NCI-H2227 treated with DMSO at 0.1 percent for 48 hours (cell line): ENCODE measurements around the gene DENND5A.

Experiments used
- DNase-seq: peaks from one replicate; lab custom pipeline; 2025; lab: John Stamatoyannopoulos, UW

Gene DENND5A

GRCh38 chr11:9265211-9266131 is at the start of gene DENND5A:
TSS of gene DENND5A (minus strand) at chr11:9265350. CDS start at chr11:9265069, 281 bp downstream.
- peak; percentile 91 for DNase-seq

DNA sequence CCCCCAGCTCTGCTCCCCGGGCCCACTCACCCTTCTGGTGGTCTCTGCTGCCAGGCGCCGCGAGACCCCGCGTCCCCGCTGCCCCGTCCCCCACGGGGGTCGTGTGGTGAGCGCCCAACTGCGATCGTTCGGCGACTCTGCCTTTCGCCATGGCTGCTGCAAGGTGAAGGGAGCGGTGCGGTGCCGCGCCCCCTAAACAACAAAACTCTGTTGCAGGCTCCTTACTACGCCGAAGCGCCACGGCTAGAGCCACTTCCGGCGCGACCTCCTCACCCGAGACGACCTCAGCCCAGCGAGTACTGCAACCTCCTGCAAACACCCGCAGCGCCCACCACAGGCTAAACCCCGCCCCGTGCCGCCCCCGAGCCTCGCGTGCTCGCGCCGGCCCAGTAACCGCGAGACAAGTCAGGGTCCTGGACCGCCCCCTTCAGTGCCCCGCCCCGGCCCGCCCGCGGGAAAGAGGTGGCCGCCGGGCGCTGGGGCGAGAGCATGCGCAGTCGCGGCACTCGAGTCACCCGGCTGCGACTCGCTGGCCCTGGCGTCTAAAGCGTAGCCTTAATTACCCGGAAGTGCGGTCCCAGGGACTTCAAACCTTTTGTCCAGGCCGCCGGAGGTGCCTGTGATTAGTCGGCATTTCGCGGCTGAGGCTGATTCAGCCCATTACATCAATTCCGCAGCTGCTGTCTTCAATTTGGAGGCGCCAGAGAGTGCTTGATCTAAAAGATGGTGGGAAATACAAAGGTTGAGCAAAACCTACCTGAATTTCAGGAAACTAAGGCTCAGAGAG is 49.3 kb upstream of the DENND5A start, which contains the start of gene TMEM41B:
Gene TMEM41B, minus strand, starts transcription at position 303 of the 787 bp plus-strand sequence. Its CDS starts 152 bp downstream, at position 151.
- DNase-seq, result peak; percentile 97

DNA sequence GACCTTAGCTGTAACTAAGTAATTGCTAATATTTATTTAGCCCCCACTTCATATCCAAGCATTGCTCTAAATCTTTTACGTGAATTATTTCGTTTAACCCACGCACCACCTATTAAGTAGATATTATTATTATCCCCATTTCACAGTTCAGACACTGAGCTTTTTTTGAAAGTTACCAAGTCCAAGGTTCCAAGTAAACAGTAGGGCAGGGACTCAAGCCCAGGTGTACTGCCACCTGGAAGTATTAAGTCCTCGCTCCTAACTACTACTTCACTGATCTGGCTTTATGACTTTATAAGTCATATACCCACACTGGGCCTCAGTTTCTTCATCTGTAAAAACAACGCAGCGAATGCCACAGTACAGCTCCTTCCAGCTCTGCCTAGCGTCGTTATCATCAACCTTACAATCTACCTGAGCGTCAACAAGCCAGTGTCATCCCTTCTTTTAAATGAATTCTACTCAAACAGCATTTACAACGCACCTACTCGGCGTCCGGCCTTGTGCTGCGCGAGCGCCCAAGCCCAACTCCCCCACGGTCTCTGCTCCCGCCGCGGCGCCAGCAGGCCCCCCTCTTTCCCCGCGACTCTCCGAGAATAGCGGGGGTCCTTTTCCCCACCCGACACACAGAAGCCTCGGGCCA is 48.6 kb upstream of the DENND5A start:
- DNase-seq, result no peak

GRCh38 chr11:9310485-9311090 is 45.4 kb upstream of the DENND5A start:
- DNase-seq, result no peak

GRCh38 chr11:9304178-9304577 is 39.0 kb upstream of the DENND5A start:
- DNase-seq, result no peak

DNA sequence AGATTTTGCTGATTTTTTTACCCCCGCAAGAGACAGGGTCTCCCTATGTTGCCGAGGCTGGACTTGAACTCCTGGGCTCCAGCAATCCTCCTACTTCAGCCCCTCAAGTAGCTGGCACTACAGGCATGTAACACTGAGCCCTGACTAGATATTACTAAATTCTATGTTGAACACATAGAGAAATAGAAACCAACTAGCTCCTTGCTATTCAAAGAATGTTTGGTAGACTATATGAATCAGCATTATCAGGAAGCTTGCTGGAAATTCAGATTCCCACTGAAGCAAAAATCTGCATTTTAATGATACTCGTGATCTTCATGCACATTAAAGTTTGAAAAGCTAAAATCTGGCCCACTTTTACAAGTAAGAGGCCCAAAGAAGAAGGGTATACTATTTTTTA is 37.3 kb upstream of the DENND5A start:
- DNase-seq, result no peak

- DNase-seq, result no peak
Observed at GRCh38 chr11:9301720-9302119, 36.6 kb upstream of the DENND5A start.

DNA sequence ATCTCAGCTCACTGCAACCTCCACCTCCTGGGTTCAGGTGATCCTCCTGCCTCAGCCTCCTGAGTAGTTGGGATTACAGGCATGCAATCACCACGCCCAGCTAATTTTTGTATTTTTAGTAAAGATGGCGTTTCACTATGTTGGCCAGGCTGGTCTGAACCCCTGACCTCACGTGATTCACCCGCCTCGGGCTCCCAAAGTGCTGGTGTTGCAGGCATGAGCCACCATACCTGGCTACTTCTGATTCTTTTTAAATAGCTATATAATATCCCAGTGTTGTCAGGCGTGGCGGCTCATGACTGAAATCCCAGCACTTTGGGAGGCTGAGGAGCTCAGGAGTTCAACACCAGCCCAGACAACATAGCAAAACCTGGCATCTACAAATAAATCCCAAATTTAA is 28.5 kb upstream of the DENND5A start:
- DNase-seq, result no peak

- no peak for DNase-seq
Observed at GRCh38 chr11:9285850-9286587, 20.9 kb upstream of the DENND5A start.

- no peak for DNase-seq
Observed at GRCh38 chr11:9280655-9281301, 15.6 kb upstream of the DENND5A start.

- no peak for DNase-seq
Observed at GRCh38 chr11:9277176-9277575, 12.0 kb upstream of the DENND5A start.

- no peak for DNase-seq
Observed at GRCh38 chr11:9276571-9276970, 11.4 kb upstream of the DENND5A start.

DNA sequence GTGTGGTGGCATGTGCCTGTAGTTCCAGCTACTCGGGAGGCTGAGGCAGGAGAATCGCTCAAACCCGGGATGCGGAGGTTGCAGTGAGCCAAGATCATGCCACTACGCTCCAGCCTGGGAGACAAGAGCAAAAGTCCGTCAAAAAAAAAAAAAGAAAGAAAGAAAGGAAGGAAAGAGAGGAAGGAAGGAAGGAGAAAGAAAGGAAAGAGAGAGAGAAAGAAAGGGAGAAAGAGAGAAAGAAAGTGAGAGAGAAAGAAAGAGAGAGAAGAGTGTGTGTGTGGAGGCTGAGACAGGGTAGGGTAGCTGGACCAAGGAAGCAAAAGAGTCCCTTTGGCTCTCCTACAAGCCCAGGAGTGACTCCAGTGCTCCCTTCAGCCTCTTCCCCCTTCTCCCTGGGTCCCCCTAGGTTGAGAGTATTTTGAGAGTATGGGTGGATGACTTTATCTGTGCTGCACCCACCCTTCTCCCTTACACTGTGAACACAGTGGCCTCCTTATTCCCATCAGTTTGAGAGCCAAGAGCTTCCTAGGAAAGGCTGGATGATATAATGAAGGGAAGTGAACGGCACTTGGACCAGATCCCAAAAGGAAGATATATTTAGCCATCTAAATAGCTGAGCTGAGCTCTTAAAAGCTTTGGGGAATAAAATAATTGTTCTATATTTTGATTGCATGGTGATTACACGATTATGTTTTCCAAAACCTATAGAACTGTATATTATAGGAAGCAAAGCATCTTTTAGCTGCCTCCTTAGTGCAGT is 9.5 kb upstream of the DENND5A start:
- DNase-seq, result no peak

GRCh38 chr11:9273376-9274336 is 8.5 kb upstream of the DENND5A start:
- no peak for DNase-seq

GRCh38 chr11:9269492-9270013 is 4.4 kb upstream of the DENND5A start:
- no peak for DNase-seq

- DNase-seq, result no peak
Observed at GRCh38 chr11:9267680-9268079, 2.5 kb upstream of the DENND5A start.

GRCh38 chr11:9266926-9267325 is 1.8 kb upstream of the DENND5A start:
- no peak for DNase-seq

DNA sequence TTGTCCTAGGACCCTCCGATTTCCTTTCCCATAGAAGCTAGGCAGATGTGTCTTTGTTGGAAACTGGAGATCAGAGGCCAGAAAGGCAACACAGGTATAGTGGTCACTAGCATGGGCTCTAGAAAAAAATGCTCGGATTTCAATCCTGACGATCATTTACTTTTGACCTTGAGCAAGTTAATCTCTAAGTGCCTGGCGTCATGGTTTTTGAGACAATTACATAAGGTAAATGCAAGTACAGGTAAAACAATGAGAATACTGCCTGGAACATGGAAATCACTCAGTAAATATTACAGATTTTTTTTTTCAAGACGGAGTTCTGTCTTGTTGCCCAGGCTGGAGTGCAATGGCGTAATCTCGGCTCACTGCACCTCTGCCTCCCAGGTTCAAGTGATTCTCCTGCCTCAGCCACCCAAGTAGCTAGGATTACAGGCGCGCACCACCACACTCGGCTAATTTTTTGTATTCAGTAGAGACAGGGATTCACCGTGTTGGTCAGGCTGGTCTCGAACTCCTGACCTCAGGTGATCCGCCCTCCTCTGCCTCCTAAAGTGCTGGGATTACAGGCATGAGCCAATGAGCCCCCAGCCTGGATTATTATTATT is 1.1 kb upstream of the DENND5A start:
- no peak for DNase-seq
